GM18502 (cell line): Measurements from ENCODE around the gene CTRB1.
"Not testable (repeated sequence)": the region's sequence is repeated elsewhere in the genome, so short reads cannot be mapped to it uniquely, and the experiment has no call there.

Source experiments
- ATAC-seq: cut with Tn5 transposase; IDR thresholded peaks from one replicate; pipeline ENCODE4 v1.9.1; 2021; ENCODE audit warnings: mild to moderate bottlenecking; ENCODE audit not compliant: unreplicated experiment, poor library complexity

Gene CTRB1

DNA sequence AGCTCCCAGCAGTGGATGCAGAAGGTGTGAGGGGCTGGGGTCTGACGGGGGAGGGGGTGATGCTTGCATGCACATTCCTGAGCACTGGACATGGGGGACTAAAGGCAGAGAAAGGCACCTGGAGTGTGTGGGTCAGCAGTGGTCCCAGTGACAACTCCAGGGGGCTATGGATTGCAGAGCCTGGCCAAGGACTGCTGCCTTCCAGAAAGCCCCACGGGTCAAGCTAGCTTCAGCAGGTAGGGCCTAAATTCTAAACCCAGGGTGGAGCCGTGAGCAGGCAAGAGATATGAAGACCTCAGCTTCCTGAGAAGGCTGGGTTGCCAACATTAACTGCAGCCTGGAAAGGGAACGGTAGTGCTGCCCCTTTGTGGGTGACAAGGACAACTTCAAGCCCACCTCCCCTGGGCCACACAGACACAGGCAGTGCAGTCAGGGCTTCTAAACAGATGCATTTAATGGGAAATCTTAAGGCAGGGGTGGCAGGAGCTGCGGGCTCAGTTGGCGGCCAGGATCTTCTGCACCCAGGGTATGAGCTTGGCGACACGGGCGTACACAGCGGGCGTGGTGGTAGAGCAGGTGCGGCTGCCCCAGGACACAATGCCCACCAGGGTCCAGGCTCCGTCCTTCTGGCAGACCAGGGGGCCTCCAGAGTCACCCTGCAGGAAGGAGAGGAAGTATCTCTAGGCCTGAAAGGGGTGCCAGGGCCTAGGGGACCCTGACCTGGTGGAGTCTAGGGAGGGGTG is 14.9 kb upstream of the CTRB1 start:
- no peak for ATAC-seq

DNA sequence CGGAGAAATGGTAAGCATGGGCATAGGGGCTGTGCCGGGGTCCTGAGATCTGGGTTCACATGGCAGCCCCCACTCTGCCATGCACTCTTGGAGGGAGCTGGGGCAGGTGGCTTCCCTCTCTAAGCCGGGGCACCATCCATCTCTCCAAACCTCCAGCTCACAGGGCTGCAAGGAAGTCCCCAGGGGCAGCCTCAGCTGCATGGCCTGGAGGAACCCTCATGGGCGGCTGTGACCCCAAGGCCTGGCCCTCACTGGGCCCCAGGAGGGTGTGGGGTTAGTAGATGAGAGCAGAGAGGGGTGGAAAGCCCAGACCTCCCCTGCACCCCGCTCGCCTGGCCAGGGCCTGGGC is 14.4 kb upstream of the CTRB1 start:
- ATAC-seq, result no peak

DNA sequence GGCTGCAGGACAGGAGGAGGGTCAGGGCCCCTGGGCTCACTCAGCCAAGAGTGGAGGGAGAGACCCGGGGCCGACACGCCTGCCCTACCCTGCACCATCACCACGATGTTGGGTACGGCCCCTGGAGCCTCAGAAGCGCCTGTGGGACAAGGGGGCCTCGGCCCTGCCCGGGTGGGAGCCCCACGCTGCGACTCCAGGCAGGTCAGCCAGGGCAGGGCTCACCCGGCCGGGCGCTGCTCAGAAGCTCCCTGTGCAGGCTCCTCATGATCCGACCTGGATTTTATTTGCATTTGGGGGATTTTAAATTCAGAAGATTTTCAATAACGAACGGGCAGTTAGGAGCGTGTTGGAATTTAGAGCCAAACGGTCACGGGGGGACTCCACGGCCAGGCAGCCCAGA is 13.9 kb upstream of the CTRB1 start:
- ATAC-seq, result not testable (repeated sequence)

DNA sequence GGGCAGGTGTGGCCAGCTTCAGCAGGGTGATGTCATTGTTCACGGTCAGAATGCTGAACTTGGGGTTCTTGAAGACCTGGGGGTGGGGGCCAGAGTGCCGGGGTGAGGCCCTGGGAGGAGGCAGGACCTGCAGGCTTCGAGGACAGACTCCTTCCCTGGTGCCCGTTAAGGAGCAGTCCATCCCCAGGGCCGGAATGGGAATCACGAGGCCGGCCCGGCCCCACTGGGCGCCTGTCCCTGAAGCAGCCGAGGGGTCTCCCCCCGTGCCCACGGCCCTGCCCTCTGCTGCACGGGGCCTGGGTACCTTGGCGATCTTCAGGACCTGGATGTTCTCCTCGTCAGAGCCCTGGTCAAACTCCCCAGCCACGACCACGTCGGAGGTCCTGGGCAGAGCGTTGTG is 13.3 kb upstream of the CTRB1 start:
- ATAC-seq, result not testable (repeated sequence)

DNA sequence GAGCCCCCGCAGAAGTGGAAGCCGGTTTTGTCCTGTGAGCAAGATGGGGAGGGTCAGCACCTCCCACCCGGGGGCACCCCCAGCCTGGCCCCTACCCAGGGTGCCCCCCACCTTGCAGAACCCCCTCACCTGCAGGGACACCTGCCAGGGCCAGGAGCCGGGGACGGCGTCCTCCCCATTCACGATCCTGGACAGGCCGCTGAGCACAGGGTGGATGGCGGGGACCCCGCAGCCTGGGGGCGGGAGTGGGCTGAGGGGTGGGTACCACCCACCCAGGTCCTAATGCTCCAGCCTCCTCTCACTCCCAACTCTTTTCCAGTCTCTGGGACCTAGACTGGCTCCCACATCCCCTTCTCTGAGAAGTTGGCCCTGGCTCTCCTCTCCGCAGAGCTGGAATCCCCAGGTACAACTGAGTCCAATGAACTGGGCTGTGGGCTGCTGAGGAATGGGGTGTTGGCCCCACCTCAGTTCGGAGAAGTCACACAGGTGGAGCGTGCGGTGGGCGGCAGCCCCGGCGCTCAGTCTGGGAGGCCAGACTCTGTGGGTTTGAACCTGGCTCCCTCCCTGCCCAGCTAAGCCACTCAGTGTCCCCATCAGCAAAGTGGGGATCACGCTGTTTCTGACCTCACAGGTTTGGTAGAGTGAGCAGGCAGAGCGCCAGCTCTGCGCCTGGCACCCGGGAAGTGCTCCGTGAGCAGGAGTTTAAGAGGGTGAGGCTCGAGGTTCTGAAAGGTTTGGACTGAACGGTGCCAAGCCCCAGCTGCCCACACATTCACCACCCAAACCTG is 12.6 kb upstream of the CTRB1 start:
- not testable (repeated sequence) for ATAC-seq

DNA sequence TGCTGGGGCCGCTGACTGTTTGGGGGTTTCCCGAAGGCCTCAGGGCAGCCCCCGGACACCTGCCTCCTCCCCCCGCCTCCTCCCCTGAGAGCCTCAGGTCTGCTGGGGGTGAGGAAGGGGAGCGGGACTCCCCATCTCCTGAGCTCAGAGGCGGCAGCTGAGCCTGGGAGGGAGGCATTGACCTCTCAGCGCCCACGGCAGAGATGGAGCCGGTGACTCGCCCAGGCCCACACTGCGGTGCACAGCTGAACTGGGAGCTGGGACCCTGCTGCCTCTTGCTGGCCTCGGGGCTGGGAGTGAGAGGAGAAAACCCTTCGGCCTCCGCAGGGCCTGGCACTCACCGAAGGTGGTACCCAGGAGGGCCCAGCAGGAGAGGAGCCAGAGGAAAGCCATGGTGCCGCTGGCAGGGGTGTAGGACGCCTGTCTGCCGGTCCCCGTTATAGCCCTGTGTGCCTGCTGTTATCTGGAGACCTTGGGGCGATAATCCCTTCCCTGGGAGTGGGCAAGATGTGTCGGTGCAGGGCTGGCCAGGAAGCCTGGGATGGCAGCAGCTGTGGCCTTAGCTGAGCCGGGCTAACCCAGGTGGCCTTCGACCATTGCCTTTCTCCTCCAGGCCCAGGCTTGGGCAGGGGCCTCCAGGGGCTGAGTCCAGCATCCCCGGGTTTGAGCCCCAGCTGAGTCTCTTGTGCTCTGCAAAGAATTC is 11.9 kb upstream of the CTRB1 start, which contains the start of gene CTRB2:
CTRB2 (minus strand) TSS at position 413 of the 703 bp plus-strand sequence; CDS start at position 393, 20 bp downstream.
- ATAC-seq, result no peak

DNA sequence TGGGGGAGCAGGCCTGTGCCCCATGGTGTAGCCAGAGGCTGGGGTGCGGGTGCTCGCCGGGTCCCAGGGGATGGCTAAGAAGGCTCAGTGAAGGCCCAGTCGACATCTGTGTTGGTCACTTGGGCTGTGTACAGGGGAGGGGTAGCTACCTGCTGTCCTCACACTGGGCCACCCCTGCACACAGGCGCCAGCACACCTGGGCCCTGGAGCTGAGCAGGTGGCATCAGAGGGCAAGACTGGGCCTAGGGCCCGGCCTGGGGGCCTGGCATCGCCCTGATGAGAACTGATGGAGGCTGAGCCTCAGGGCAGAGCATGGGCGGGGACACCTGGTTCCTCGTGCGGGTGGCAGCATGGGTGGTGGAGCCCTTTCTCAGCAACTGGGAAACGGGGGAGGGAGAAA is 11.0 kb upstream of the CTRB1 start:
- no peak for ATAC-seq

DNA sequence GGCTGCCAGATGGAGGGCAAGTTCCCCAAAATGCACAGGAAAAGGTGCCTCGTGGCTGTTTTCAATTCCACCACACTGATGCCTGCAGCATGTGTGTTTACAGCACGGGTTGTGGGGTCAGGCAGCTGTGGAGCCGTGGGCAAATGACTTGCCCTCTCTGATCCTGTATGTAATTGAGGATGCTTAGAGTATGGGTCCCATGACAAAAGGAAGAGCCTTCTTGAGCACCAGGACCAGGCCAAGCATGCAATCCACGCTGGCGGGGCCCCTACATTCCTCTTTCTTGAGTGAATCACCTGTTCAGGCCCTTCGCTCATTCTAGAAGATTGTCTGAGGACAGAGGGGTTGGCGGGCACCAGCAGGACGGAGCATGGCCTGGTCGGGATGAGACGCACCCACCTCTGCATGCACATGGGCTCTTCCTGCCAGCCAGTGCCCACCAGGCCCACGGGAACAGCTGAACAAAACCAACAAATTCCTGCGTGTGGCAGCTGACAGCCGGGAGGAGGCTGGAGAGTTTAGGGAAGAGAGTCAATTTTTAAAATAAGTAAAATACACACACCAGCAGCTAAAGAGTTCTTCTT is 10.5 kb upstream of the CTRB1 start:
- ATAC-seq, result no peak

DNA sequence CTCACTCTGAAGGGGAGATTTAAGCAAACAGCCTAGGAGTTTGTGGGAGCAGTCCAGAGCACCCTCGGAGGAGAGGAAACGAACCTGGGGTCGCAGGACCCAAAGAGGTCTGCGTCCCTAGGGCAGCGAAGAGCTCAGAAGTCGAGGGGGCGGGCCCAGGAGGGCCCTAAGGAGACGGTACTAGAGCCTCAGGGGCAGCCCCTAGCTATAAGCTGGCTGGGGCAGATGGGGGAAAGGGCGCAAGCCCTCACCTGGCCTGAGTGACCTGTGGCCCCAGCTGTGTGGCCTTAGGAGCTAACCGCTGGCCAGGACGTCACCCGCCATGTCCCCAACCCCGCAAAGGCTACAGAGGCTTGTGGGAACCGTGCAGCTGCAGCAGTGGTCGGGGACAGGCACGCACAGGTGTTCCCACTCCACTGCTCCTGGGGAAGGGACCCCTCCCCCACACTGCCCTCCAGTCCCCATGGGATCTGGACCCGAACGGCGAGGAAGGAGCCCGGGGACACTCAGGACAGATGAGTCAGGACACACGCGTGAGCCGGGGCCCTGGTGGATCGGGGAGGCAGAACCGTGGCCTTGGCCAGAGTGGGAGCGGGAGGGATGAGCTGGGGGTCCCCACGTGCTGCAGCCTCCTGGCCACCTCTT is 9.8 kb upstream of the CTRB1 start:
- ATAC-seq, result no peak

DNA sequence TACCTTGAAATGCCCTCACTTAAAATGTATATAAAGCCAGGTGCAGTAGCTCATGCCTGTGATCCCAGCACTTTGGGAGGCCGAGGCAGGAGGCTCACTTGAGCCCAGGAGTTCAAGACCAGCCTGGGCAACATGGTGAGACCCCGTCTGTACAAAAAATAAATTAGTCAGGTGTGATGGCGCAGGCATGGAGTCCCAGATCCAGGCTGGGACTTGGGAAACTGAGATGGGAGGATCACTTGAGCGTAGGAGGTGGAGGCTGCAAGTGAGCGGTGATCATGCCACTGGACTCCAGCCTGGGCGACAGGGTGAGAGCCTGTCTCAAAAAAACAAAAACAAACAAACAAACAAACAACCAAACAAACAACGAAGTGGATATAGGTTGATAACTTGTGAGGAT is 9.3 kb upstream of the CTRB1 start:
- not testable (repeated sequence) for ATAC-seq

DNA sequence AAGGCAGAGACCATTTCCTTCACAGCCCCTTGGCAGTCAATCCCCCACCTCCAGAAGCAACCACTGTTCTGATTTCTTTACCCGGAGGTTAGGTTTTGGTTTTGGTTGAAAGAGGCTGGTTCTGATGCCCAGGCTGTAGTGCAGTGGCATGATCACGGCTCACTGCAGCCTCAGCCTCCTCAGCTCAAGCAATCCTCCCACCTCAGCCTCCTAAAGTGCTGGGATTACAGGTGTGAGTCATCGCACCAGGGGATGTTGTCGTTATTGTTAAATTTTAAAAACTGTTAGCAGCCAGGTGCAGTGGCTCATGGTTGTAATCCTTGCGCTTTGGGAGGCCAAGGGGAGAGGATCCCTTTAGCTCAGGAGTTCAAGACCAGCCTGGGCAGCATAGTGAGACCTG is 8.8 kb upstream of the CTRB1 start:
- ATAC-seq, result no peak

DNA sequence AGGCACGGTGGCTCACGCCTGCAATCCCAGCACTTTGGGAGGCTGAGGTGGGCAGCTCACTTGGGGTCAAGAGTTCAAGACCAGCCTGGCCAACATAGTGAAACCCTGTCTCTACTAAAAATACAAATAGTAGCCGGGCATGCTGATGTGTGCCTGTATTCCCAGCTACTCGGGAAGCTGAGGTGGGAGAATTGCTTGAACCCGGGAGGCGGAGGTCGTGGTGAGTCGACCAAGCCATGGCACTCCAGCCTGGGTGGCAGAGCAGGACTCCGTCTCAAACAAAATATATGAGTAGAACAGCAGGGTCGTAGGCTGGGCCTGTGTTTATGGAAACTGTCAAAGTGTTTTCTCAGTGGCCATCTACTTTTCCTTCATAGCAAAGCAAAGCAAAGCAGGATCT is 7.5 kb upstream of the CTRB1 start:
- not testable (repeated sequence) for ATAC-seq

DNA sequence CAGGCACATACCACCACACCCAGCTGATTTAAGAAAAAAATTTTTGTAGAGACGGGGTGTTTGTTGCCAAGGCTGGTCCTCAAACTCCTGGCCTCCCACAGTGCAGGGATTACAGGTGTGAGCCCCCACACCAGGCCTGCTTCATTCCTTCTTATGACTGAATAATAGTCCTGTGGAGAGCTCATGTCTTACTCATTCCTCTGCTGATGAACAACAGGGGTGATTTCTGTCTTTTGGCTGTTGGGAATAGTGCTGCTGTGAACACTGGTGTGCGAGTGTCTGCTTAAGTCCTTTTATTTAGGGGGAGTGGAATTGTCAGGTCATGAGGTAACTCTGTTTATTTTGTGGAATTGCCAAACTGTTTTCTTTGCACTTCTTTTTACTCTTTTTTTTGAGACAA is 2.7 kb upstream of the CTRB1 start:
- no peak for ATAC-seq

DNA sequence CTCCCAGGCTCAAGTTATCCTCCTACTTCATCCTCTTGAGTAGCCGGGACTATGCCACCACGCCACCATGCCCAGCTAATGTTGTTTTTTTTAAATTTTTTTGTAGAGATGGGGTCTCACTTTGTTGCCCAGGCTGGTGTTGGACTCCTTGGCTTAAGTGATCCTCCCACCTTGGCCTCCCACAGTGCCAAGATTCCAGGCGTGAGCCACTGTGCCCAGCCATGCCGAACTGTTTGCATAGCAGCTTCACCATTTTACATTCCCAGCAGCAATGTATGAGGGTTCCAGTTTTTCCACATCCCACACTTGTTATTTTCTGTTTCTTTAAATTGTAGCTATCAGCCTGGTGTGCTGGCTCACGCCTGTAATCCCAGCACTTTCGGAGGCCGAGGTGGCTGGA is 2.2 kb upstream of the CTRB1 start:
- ATAC-seq, result no peak

DNA sequence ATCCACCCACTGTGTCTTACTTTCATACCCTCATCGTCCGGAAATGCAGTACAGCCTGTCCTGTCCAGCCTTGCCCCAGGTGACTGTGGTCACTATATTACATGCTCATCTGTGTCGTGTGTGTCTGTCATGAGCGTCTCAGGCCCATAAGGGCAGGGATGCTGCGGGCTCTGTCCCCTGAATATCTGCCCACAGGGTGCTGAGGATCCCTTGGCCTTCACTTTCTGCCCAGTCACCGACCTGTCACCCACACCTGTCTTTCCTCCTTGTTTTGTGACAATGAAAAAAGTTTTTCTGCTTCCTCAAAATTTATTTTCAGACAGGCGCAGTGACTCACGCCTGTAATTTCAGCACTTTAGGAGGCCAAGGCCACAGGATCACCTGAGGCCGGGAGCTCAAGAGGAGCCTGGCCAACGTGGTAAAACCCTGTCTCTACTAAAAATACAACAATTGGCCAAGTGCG is 1.4 kb upstream of the CTRB1 start:
- no peak for ATAC-seq

DNA sequence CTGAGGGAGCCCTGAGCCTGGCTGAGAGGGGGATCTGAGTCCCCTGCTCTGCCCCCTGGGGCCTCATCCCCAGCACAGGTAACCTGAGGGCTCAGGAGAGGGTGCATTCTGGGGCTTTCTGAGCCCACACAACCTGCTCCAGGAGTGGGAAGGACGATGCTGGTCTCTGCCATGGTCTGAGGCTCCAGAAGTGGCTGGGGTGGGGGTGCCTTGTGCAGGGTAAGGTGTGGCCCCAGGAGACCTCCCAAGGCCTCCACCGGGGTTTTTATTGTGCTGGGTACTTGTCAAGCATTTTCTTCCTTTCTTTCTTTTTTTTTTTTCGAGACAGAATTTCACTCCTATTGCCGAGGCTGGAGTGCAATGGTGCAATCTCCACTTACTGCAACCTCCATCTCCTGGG is 300 bp downstream of the CTRB1 start:
- no peak for ATAC-seq

DNA sequence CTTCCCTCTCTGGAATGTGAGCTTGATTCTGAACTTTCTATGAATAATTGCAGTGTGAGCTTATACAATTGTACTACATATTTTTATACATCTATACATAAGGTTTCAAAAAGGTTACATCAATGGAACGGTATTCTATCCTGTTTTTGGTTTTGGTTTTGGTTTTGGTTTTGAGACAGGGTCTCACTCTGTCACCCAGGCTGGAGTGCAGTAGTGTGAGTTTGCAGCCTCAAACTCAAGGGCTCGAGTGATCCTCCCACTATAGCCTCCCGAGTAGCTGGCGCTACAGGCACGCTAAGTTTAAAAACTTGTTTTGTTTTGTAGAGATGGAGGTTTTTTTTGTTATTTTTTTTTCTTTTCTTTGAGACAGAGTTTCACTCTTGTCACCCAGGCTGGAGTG is 1.1 kb downstream of the CTRB1 start:
- peak; percentile 43 for ATAC-seq

DNA sequence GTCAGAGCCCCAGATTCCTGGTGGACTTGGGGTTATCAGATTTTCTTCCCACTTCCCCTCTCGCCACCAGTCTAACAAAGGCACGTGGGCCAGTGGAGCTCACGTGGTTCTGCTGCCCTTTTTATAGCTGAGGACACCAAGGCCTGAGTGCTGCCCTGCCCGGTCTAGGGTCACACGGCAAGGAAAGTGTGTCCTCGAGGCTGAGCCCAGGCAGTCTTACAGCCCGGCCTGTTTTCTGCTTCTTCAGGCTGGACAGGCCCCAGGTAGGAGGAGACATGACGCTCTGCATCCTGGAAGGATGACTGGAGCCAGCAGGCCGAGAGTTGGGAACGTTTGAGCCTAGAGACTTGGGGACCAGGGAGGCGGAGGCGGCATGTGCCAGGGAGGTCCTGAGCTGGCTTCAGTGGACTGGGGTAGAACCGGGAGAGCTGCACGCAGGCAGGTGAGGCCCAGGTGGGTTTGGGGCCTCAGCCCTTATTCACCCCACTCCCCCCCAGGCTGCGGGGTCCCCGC is 3.5 kb downstream of the CTRB1 start:
- no peak for ATAC-seq

DNA sequence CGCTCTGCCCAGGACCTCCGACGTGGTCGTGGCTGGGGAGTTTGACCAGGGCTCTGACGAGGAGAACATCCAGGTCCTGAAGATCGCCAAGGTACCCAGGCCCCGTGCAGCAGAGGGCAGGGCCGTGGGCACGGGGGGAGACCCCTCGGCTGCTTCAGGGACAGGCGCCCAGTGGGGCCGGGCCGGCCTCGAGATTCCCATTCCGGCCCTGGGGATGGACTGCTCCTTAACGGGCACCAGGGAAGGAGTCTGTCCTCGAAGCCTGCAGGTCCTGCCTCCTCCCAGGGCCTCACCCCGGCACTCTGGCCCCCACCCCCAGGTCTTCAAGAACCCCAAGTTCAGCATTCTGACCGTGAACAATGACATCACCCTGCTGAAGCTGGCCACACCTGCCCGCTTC is 4.3 kb downstream of the CTRB1 start:
- ATAC-seq, result not testable (repeated sequence)
